HG03066 (cell line): ENCODE results near the gene FBXW5.

Experiments used
- ATAC-seq: cut with Tn5 transposase; IDR thresholded peaks from one replicate; pipeline ENCODE4 v1.9.1; 2021; ENCODE audit warnings: low read depth; ENCODE audit not compliant: unreplicated experiment

The FBXW5 gene

DNA sequence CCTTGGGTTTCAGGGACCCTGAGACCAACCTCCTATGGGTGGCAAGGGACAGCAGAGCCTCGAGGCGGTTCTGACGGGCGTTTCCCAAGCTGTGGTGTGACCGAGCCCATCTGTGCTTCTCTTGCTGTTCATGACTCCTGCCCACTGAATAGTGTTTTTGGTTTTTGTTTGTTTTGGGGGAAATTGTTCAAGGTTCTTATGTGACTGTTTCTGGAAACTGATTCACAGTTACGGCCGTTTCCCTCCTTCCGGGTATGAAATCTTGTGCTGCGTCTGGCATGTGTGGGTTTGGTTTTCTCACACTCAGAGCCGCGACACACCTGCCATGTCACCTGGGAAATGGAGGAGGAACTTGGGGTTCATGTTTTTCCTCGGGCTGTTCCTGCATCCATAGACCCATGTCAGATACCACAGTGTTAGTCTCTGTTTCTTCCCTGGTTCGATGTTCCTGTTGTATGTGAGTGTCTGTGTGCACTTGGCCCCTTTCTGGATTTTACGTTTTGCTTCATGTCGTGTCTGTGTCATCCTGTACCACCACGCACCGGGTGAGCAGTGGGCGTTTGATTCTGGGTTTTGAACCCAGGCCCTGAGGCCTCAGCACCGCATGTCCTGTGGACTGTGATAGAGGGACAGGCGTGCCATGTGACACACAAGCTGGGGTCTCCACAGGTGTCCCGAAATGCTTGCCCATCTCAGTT lies 28.8 kb downstream of the FBXW5 start:
- no peak for ATAC-seq

DNA sequence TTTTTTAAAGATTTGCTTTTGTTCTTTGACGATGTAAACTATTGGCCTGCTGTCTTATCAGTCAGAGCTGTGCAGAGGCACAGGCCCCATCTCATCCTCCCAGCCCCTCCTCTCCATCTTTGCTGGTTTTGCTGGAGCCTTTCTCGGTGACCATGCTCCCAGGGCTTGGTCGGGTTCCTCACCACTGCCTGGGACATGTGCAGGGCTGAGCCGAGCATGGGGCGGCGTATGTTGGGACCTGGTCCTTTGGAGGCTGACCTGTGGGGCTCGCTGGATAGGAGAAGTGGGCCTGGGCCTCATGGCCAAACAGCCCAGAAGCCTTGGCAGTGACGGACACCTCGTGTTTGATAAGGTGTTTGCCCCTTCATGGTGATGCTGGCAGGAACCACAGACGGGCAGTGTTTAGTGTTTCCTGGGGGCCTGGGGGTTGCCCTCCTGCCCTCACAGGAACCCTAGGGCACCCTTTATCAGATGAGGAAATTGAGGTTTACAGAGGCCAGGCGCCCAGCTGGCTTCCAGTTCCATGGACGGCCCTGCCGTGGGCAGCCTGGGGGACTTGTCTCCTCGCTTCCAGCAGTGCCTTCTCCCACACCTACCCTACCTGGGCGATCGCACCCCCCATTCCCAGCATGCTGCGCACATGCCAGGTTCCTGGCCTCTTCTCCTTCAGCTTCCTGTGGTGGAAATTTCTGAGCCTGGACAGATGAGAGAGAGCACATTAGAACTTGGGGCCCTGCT lies 30.7 kb downstream of the FBXW5 start:
- no peak for ATAC-seq

DNA sequence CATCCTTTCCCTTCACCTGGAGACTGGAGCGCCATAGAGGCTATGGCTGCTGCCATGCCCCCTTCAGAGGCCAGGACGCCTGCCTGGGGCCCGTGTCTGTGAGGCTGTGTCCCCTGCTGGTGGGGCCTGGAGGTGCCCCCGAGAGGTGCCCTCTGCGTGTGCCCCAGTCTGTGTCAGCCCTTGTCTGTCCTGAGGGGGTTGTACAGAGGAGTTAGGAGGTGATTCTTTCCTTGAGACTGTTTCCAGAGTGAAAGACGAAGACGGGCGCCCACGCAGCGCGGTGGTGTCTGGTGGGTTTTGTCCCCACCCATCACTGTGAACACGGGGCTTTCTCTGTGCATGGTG lies 33.7 kb downstream of the FBXW5 start:
- no peak for ATAC-seq

DNA sequence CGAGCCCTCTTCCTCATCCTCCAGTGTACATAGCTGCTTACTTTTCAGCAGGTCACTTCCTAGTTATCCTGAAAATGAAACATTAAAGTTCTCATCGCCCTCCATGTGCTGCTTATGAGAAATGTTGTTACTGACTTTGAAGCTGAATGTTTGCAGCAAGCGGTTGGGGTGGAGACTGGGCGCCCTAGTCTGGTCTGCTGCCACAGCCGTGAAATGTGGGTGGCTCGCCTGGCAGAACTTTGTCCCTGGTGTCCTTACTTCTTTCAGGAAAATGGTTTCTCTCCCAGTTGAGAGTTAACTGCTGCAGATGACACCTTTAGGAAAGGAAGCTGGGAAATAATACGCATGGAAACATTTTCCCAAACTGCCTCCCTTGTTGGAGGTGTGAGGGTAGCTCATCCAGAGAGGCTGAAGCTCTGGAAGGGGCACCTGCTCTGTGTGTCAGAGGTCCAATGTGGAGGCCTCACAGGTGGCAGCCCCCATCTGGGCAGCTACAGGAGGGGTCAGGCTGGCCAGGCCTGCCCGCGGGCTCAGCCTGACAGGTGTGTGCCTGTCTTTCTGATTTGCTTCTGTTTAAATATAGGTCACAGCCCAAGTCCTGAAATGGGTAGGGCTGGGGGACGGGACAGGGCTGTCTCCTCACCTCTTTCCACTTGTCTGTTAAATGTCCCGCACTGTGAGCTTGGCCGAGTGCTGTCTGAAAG lies 34.2 kb downstream of the FBXW5 start:
- no peak for ATAC-seq

DNA sequence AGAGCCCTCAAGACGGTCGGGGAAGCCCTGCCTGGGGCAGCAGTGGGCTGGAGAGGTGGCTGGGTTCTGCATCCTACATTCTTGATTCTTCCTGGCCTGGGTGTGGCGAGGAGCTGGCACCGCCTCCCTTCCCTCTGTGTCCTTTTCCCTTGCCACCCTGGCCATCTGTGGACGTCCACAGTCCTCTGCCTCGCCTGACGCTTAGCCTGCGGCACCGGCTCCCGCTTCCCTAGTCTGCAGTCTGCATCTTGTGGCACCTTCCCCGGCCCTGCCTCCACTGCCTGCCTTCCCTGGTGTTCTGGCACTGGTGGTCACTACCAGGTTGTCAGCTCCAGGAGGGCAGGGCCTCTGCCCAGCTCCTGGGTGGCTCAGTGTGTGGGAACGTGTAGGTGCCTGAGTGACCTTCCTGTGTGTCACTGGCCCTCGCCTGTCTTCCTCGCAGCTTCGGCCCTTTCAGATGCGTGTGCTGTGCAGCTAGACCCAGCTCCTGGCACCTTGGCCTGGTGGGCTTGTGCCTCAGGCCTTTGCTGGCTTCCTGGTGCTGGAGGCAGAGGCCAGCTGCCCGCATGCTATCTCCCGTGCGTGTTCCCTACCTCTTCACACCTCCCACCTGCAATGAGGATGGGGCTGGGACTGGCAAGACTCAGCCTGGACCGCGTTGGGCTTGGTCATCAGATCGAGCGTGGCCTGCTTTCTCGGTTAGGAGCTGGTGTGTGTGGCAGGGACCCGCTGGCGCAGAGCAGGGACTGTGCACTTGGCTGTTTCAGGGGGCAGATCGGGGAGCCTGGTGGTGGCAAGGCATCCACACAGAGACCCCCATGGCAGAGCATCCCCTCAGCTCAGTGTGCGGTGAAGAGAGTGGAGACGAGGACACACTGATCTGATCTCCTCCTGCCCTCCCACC lies 37.3 kb downstream of the FBXW5 start:
- ATAC-seq = no peak

DNA sequence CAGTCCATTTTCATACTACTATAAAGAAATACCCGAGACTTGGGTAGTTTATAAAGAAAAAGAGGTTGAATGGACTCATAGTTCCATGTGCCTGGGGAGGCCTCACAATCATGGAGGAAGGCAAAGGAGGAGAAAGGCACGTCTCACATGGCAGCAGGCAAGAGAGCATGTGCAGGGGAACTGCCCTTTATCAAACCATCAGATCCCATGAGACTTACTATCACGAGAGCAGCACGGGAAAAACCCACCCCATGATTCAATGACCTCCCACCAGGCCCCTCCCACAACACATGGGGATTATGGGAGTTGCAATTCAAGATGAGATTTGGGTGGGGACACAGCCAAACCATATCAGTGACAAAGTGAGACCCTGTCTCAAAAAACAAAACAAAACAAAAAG lies 38.3 kb downstream of the FBXW5 start:
- no peak for ATAC-seq

DNA sequence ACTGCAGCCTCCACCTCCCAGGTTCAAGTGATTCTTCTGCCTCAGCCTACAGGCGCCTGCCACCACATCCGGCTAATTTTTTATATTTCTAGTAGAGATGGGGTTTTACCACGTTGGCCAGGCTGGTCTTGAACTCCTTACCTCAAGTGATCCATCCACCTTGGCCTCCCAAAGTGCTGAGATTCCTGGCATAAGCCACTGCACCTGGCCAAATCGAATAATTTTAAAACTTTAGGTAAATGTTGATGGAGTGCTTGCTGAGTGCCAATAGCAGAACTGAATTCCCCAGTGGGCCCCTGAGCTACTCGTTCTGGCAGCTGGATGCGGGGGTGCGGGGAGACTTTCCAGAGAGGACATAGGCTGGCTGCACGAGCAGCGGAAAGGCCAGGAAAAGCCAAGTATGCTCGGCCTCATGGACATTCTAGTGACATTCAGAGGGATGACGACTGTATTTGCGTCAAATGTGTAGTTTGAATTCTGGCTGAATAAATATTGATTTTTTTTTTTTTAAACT lies 41.4 kb downstream of the FBXW5 start:
- no peak for ATAC-seq

DNA sequence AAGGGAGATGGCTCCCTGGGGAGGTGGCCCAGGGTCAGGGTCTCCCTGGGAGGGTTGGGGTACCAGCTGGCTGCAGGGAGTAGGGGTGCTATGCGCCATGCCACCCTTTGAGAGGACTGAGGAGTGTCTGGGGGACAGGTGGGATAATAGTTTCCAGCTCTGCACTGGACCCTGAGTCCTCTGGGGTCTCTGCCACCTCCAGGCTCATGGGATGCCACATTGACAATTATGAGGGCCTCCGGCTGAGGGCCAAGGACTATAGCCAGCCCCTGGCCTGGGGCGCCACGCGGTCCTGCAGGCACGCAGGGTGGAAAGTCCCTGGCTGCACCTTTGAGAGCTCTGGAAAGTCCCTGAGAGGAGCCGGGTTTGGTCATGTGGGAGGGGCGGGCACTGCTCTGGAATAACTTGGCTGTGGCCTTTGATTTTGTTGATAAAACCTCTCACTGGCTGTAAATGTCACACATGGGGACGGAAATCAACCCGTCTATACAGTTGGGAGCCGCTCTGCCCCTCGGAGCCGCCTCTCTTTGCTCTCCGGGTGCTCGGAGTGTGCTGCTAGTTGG lies 42.2 kb downstream of the FBXW5 start:
- peak; percentile 68 for ATAC-seq

DNA sequence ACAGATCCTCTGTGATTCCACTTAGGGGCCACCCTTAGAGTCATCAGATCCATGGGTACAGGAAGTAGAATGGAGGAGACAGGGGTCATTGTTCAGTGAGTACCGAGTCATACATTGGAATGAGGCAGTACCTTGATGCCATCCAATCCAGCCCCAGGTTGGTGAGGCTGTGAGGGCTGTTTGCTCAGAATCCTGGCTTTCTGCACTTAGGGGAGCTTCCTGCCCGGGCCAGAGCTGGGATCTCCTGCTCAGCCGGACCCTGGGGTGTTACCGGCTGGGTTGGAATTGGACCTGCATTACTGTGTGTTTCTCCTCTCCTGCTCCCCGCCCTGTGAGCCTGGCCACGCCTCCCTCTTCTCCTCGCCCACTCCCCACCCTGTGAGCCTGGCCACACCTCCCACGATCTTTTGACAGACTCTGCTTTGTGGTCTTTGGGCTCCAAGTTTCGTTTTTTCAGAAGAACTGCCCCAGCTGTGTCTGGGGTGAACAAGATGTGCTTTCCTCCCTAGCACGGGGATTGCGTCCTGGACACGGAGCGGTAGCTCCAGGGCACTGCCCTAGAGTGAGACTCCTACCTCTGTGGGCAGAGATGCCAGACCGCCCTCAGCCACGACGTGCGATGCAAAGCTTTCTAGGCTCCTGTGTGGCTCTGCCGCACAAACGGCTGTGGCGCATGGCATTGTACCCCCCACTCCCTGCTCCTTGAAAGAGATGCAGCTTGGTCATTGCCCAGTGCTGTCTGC lies 42.9 kb downstream of the FBXW5 start:
- ATAC-seq = peak; percentile 50

DNA sequence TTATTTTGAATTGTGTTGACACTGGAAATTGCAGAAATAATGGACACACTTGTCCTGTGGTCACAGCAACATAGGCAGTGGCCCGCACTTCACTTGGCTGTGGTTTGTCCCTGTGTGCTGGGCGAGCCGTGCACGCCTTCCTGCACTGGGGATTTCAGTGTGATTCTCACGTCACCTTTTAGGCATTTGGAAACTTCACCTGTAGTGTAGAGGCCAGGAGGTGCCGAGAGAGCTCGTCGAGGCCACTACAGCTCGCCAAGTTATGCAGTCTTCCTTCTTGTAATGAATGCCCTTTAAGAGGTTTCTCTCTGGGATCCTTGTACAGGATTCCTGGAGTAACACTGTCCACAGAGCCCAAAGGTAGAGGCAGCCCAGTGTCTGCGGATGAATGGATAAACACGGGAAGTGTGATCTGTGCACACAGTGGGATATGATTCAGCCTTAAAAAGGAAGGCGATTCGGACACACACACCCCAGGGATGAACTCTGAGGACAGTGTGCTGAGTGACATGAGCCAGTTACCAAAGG lies 43.5 kb downstream of the FBXW5 start:
- ATAC-seq = no peak

DNA sequence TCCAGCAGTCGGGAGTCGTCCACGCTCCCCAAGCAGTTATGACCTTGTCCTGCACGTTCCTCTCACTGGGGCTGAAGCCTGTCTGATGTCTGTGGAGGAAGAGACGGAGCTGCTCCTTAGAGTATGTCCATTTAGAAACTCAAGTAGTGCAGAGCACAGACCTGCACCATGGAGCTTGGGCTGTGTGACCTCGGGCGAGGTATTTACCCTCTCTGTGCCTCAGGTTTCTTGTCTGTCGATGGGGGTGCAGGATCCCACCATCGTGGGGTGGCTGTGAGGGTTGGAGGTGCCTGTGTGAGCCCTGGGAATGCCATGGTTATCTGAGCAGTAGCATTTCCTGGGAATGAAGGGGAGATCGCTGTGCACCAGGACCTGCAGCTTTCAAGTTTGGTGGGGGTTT lies 44.0 kb downstream of the FBXW5 start:
- ATAC-seq = no peak

DNA sequence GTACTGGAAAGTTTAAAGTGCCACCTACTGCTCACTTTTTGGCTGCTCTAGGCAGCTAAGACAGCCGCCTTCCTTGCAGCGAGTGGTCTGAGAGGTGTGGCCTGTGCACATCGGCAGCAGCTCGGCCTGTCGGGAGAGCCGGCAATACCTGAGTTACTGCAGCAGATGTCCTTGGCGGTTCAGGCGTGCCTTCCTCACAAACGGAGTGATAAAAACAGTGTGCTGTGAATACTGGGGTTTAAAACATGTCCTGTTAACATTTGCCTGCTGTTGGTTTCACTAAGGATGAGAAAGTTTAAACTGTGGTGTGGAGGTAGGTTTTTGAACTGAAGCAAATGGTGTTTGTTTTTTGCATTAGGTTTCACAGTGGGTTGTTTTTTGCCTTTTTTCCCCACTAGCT lies 45.3 kb downstream of the FBXW5 start:
- peak; percentile 36 for ATAC-seq

DNA sequence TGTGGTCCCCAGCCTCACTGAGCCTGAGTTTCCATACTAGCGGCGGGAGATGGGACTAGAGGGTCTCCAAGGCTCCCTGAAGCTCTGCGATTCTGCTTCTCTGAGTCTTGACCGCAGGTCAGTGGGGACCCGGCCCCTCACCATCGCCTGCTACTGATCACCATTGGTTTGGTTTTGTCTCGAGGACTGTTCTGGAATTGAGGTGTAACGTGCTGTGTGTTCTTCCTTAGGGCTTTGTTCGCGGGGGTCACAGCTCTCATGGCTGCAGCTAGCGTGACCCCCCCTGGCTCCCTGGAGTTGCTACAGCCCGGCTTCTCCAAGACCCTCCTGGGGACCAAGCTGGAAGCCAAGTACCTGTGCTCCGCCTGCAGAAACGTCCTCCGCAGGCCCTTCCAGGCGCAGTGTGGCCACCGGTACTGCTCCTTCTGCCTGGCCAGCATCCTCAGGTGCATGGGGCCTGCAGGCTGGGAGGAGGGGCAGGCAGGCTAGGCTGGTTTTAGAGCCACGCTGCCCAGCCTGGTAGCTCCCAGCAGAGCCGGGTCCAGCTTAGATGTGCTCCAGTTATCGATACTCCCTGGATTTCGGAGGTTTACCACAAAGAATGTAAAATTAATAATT lies 45.9 kb downstream of the FBXW5 start:
- no peak for ATAC-seq

DNA sequence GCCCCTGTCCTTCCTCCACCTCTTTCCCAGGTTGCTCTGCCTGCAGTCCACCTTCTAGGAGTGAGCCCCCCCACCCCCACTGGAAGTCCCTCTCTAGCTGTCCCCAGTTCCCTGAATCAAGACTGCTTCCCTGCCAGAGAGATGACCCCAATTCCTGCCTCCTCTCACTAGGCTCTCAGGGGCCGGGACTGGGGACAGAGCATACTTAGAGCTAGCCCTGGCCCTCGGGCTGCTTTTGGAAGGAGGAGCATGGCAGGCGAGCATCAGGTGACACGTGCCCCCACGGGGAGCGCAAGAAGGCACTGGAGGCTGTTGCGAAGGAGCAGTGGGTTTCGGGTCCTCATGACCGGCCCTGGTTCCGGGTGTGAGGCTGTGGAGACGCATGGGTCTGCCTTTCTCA lies 48.5 kb downstream of the FBXW5 start:
- no peak for ATAC-seq

DNA sequence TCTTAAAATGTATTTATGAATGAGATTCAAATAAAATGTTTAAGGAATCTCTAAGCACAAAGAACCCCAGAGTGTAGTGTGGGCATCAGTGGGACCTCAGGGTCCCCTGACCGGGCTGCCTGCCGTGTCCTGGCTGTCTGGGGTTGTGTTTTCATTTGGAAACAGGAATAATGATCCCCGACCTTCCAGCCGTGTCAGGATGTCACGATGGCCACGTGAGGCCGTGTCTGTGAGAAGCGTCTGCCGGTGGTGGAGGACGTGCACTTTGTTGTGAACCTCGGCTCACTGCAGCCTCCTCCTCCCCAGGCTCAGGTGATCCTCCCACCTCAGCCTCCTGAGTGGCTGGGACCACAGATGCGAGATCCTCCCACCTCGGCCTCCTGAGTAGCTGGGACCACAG lies 53.9 kb downstream of the FBXW5 start:
- no peak for ATAC-seq
